PC-3 (cell line): Measurements from ENCODE around the gene FBXW5. TPM values are rescaled to one million over a fixed set of nuclear protein-coding genes. Genes with fewer than 3 reads are reported as not detected.

Experiments
- ATAC-seq: fragments of 200-7000 bp; cut with Tn5 transposase; 2 replicates; pipeline ENCODE4 v1.9.1; 2020; ENCODE audit warnings: mild to moderate bottlenecking, moderate library complexity
- BruUV-seq: library from RNA; stranded (reverse); fragments of 400-500 nt; replicated peaks from 2 replicates; lab custom pipeline; 2021; lab: Mats Ljungman, UMichigan
- CTCF ChIA-PET: fragments of 300-600 bp; sonication (Branson Sonifier 250); formaldehyde crosslinking; loops from one replicate; lab custom pipeline; 2022; ENCODE audit warnings: antibody characterized with exemption; lab: Charles Lee
- POLR2A ChIA-PET: fragments of 300-600 bp; sonication (Branson Sonifier 250); formaldehyde crosslinking; loops from one replicate; lab custom pipeline; 2022; ENCODE audit warnings: antibody characterized with exemption; ENCODE audit not compliant: unreplicated experiment; lab: Charles Lee
- DNase-seq: peaks from one replicate; pipeline ENCODE4 v3.0.0-alpha.2; 2015
- H2AFZ ChIP-seq: fragments of 300-600 bp; sonication (generic); 2 replicates; pipeline ENCODE4 v1.6.0; 2016; ENCODE audit warnings: antibody characterized with exemption, low read length
- H3F3A ChIP-seq: fragments of 300-600 bp; sonication (generic); one replicate; pipeline ENCODE4 v1.6.0; 2017; ENCODE audit warnings: antibody characterized with exemption, low read length, control low read depth, mild to moderate bottlenecking; ENCODE audit not compliant: unreplicated experiment
- H3K27ac ChIP-seq: fragments of 300-600 bp; sonication (generic); 2 replicates; pipeline ENCODE4 v1.5.1; 2016; ENCODE audit warnings: mild to moderate bottlenecking, low read length
- H3K27me3 ChIP-seq: fragments of 300-600 bp; sonication (generic); 2 replicates; pipeline ENCODE4 v1.6.1; 2016; ENCODE audit warnings: low read length, mixed read lengths
- H3K36me3 ChIP-seq: fragments of 300-600 bp; sonication (generic); 2 replicates; pipeline ENCODE4 v1.6.1; 2016; ENCODE audit warnings: low read depth, mixed run types, low read length, mixed read lengths
- H3K4me1 ChIP-seq: fragments of 300-600 bp; sonication (generic); 2 replicates; pipeline ENCODE4 v1.5.1; 2016; ENCODE audit warnings: low read length; ENCODE audit not compliant: insufficient read depth
- H3K4me2 ChIP-seq: fragments of 300-600 bp; sonication (generic); 2 replicates; pipeline ENCODE4 v1.6.0; 2016; ENCODE audit warnings: low read length
- H3K4me3 ChIP-seq: fragments of 300-600 bp; sonication (generic); 2 replicates; pipeline ENCODE4 v1.5.1; 2016; ENCODE audit warnings: mild to moderate bottlenecking, low read length, mixed read lengths
- H3K79me2 ChIP-seq: fragments of 300-600 bp; sonication (generic); 2 replicates; pipeline ENCODE4 v1.6.1; 2017; ENCODE audit warnings: low read length, mixed read lengths
- H3K9ac ChIP-seq: fragments of 300-600 bp; sonication (generic); 2 replicates; pipeline ENCODE4 v1.6.0; 2016; ENCODE audit warnings: mild to moderate bottlenecking, low read length
- H3K9me2 ChIP-seq: fragments of 300-600 bp; sonication (generic); replicated peaks from 2 replicates; pipeline ENCODE4 v1.6.1; 2016; ENCODE audit warnings: mixed run types, low read length, mixed read lengths
- H3K9me3 ChIP-seq: fragments of 300-600 bp; sonication (generic); 2 replicates; pipeline ENCODE4 v1.6.1; 2016; ENCODE audit warnings: low read length, mixed read lengths
- H4K20me1 ChIP-seq: fragments of 300-600 bp; sonication (generic); 2 replicates; pipeline ENCODE4 v1.6.1; 2016; ENCODE audit warnings: low read length, mixed read lengths
- CTCF ChIP-seq: fragments of 300-600 bp; sonication (generic); conservative IDR thresholded peaks from 2 replicates; pipeline ENCODE4 v1.5.1; 2017; ENCODE audit warnings: antibody characterized with exemption, low read depth, mild to moderate bottlenecking, low read length
- EZH2 ChIP-seq: fragments of 300-600 bp; sonication (generic); IDR thresholded peaks from one replicate; pipeline ENCODE4 v1.6.1; 2017; ENCODE audit warnings: antibody characterized with exemption, mild to moderate bottlenecking, low read length; ENCODE audit not compliant: unreplicated experiment
- EZH2phosphoT487 ChIP-seq: fragments of 300-600 bp; sonication (generic); IDR thresholded peaks from 2 replicates; pipeline ENCODE4 v1.6.1; 2018; ENCODE audit warnings: mild to moderate bottlenecking, antibody characterized with exemption, low read length, borderline replicate concordance
- intact Hi-C: fragments of 100-400 bp; cut with micrococcal nuclease; formaldehyde crosslinking; loops from 2 replicates; pipeline ENCODE4 v1.9.0; 2023
- total RNA-seq: library from RNA; depleted of rRNA; stranded (reverse); fragments of >200 nt; gene quantifications from 2 replicates; pipeline ENCODE4 v1.2.3, GENCODE V29; 2014

The FBXW5 gene
- total RNA-seq, 1 experiment from 2014 or later = 138 TPM

DNA sequence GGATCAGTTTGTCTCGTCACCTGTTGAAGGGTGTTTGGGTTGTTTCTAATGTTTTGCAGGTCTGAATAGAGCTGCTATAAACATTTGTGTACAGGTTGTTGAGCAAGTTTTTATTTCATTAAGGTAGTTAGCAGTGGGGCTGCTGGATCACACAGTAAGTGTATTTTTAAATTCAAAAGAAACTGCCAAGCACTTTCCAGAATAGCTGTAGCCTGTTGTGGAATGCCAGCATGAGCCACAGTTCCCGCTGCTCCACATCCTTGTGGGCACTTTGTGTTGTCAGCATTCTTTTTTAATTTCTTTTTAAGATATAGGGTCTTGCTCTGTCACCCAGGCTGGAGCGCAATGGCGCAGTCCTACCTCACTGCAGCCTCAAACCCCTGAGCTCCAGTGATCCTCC is 14.5 kb downstream of the FBXW5 start:
- H3F3A ChIP-seq = no peaks in the 10 kb centered on the region
- H3K4me3 ChIP-seq = no peak overlapping the region
- no peaks in the 10 kb centered on the region for H4K20me1 ChIP-seq
- CTCF ChIA-PET = no interaction called here
- H2AFZ ChIP-seq = no peak overlapping the region
- intact Hi-C loops = no loop called here
- DNase-seq (no peak), ATAC-seq (no peak)
- no peaks in the 10 kb centered on the region for H3K79me2 ChIP-seq
- no peak overlapping the region for H3K27ac ChIP-seq
- POLR2A ChIA-PET = no interaction called here
- H3K9me3 ChIP-seq = no peaks in the 10 kb centered on the region
- no TSS peak for BruUV-seq
- H3K9me2 ChIP-seq = no peaks in the 10 kb centered on the region
- TF ChIP-seq EZH2 (no peak), CTCF (no peak), EZH2phosphoT487 (no peak)
- H3K4me1 ChIP-seq = no peaks in the 10 kb centered on the region
- no peak overlapping the region for H3K9ac ChIP-seq
- no peak overlapping the region for H3K4me2 ChIP-seq
- H3K36me3 ChIP-seq = peaks cover 15% of the 10 kb centered on the region; the same call in 1 of the 2 replicates
- H3K27me3 ChIP-seq = no peaks in the 10 kb centered on the region

DNA sequence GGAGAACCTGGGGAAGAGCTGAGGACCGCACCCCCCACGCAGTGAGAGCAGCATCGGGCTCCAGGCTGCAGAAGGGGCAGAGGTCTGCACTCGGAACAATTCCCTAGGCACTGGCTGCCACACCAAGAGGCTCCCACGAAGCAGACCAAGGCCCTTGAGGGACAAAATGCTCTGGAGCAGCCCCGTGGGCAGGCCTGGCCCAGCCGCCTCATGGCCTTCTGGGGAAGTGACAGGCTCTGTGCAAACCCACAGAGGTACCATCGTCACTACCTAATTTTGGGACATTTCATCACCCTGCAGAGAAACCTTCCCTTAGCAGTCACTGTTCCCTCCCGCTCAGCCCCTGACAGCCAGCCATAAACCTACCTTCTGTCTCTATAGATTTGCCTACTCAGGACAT is 15.9 kb downstream of the FBXW5 start:
- Histone ChIP-seq H3K4me1 (no peaks in the 10 kb centered on the region), H3K9me3 (no peaks in the 10 kb centered on the region), H3F3A (no peaks in the 10 kb centered on the region), H3K27ac (no peak overlapping the region), H3K36me3 (peaks cover 15% of the 10 kb centered on the region; the same call in 1 of the 2 replicates), H3K27me3 (no peaks in the 10 kb centered on the region), H4K20me1 (no peaks in the 10 kb centered on the region), H3K9ac (no peak overlapping the region), H2AFZ (no peak overlapping the region), H3K9me2 (no peaks in the 10 kb centered on the region), H3K4me3 (no peak overlapping the region), H3K79me2 (no peaks in the 10 kb centered on the region), H3K4me2 (no peak overlapping the region)
- TF ChIP-seq EZH2phosphoT487 (no peak), EZH2 (no peak), CTCF (no peak)
- ChIA-PET POLR2A (no interaction called here), CTCF (interaction anchor here (0.7 kb wide), 1 partner anchor 10 kb away, joined by 3 read pairs; no protein-coding TSS in a partner anchor)
- ATAC-seq (no peak), DNase-seq (no peak)
- BruUV-seq = no TSS peak
- intact Hi-C loops = no loop called here

- Histone ChIP-seq H3K36me3 (peaks cover 15% of the 10 kb centered on the region; the same call in 1 of the 2 replicates), H2AFZ (no peak overlapping the region), H3K4me1 (no peaks in the 10 kb centered on the region), H4K20me1 (no peaks in the 10 kb centered on the region), H3K4me2 (no peak overlapping the region), H3K9ac (no peak overlapping the region), H3K4me3 (no peak overlapping the region), H3K79me2 (no peaks in the 10 kb centered on the region), H3K9me3 (no peaks in the 10 kb centered on the region), H3K27me3 (no peaks in the 10 kb centered on the region), H3K9me2 (no peaks in the 10 kb centered on the region), H3F3A (no peaks in the 10 kb centered on the region), H3K27ac (no peak overlapping the region)
- no peak for DNase-seq
- no peak for TF ChIP-seq CTCF
- TF ChIP-seq EZH2 = no peak
- TF ChIP-seq EZH2phosphoT487 = no peak
- ChIA-PET POLR2A (no interaction called here), CTCF (interaction anchor here (0.7 kb wide), 1 partner anchor 9 kb away, joined by 3 read pairs; no protein-coding TSS in a partner anchor)
- no TSS peak for BruUV-seq
- intact Hi-C loops = no loop called here
- no peak for ATAC-seq
Observed at GRCh38 chr9:136927343-136928271, 16.9 kb downstream of the FBXW5 start.
